Activated CD4-positive, alpha-beta T cell treated with anti-CD3 and anti-CD28 coated beads for 36 hours (primary cell): Measurements from ENCODE around the gene SCAMP2. TPM values are rescaled to one million over a fixed set of nuclear protein-coding genes. Genes with fewer than 3 reads are reported as not detected.
A peak's percentile ranks its signal among the peaks of the same experiment; 100 is the strongest.

Source experiments
- ATAC-seq: fragments of 200-7000 bp; cut with Tn5 transposase; one replicate; pipeline ENCODE4 v1.10.0; 2021; ENCODE audit warnings: mild to moderate bottlenecking, moderate library complexity
- CTCF ChIA-PET: fragments of 350-600 bp; sonication (Branson Sonifier 250); formaldehyde crosslinking; loops from one replicate; lab custom pipeline; 2021; ENCODE audit warnings: antibody characterized with exemption; lab: Charles Lee
- POLR2A ChIA-PET: fragments of 350-600 bp; sonication (Branson Sonifier 250); formaldehyde crosslinking; loops from one replicate; lab custom pipeline; 2021; ENCODE audit warnings: antibody characterized with exemption, inconsistent platforms; lab: Charles Lee
- DNase-seq: peaks from one replicate; pipeline ENCODE4 v3.0.0-alpha.2; 2020
- H3K27ac Mint-ChIP-seq: one replicate; pipeline ENCODE4 v1.8.0; 2021; ENCODE audit warnings: mixed read lengths
- H3K27me3 Mint-ChIP-seq: one replicate; pipeline ENCODE4 v1.8.0; 2021; ENCODE audit warnings: mixed read lengths
- H3K36me3 Mint-ChIP-seq: one replicate; pipeline ENCODE4 v1.8.0; 2021; ENCODE audit warnings: low read depth, mixed read lengths
- H3K4me1 Mint-ChIP-seq: one replicate; pipeline ENCODE4 v1.8.0; 2021; ENCODE audit warnings: mixed read lengths
- H3K4me3 Mint-ChIP-seq: one replicate; pipeline ENCODE4 v1.8.0; 2021; ENCODE audit warnings: mild to moderate bottlenecking, moderate library complexity, mixed read lengths
- H3K9me3 Mint-ChIP-seq: one replicate; pipeline ENCODE4 v1.8.0; 2021; ENCODE audit warnings: low read depth, mixed read lengths
- intact Hi-C, 2 experiments: fragments of 100-400 bp; cut with DNase I in 1 of 2; cut with micrococcal nuclease in 1 of 2; formaldehyde crosslinking; loops; one replicate each; pipeline versions ENCODE4 v1.14.2 to v1.15.1; 2022 to 2024; cut with DNase I, micrococcal nuclease
- total RNA-seq, 2 experiments: library from RNA; stranded (reverse); gene quantifications; one replicate each; pipeline ENCODE4 v1.2.3, GENCODE V29; 2021

The SCAMP2 gene
- total RNA-seq, 2 experiments from 2014 or later = 61.6 to 83.4 TPM

GRCh38 chr15:74850393-74850792, 22.8 kb downstream of the SCAMP2 start:
- Mint-ChIP-seq H3K27ac (no peak overlapping the region), H3K4me3 (no peak overlapping the region), H3K9me3 (no peaks in the 10 kb centered on the region), H3K36me3 (peaks cover 22% of the 10 kb centered on the region), H3K27me3 (no peaks in the 10 kb centered on the region), H3K4me1 (peaks cover 8% of the 10 kb centered on the region)
- ChIA-PET CTCF (interaction anchor here (1.0 kb wide), 1 partner anchor 9 kb away, joined by 4 read pairs; no protein-coding TSS in a partner anchor), POLR2A (no interaction called here)
- DNase-seq (no peak), ATAC-seq (no peak)
- intact Hi-C loops = no loop called here

- intact Hi-C loops = no loop called here
- Mint-ChIP-seq H3K9me3 (no peaks in the 10 kb centered on the region), H3K4me1 (peaks cover 29% of the 10 kb centered on the region), H3K4me3 (no peak overlapping the region), H3K36me3 (peaks cover 22% of the 10 kb centered on the region), H3K27ac (peak overlapping the region; percentile 26), H3K27me3 (no peaks in the 10 kb centered on the region)
- ATAC-seq (no peak), DNase-seq (no peak)
- ChIA-PET CTCF (interaction anchor here (0.6 to 2.0 kb wide), 7 partner anchors 22 to 226 kb away, joined by 3 to 7 read pairs (median 3); no protein-coding TSS in a partner anchor), POLR2A (interaction anchor here (0.6 kb wide), 1 partner anchor 225 kb away, joined by 4 read pairs; no protein-coding TSS in a partner anchor)
These were observed 25.7 kb downstream of the SCAMP2 start for GRCh38 chr15:74847432-74847831.

- ATAC-seq (peak; percentile 9), DNase-seq (peak; percentile 41)
- Mint-ChIP-seq H3K36me3 (peaks cover 21% of the 10 kb centered on the region), H3K27me3 (no peaks in the 10 kb centered on the region), H3K4me1 (peaks cover 45% of the 10 kb centered on the region), H3K9me3 (no peaks in the 10 kb centered on the region), H3K27ac (peak overlapping the region; percentile 96), H3K4me3 (peak overlapping the region; percentile 90)
- ChIA-PET POLR2A (no interaction called here), CTCF (interaction anchor here (0.7 to 2.0 kb wide), 4 partner anchors 13 to 213 kb away, joined by 3 to 7 read pairs (median 3); no protein-coding TSS in a partner anchor)
- intact Hi-C loops = loop anchor here in 1 of 2 experiments (2.0 kb wide), 1 partner anchor 65 kb away; no protein-coding TSS in a partner anchor
These were observed 27.6 kb downstream of the SCAMP2 start for GRCh38 chr15:74845581-74845980.

GRCh38 chr15:74845208-74845568, 28.0 kb downstream of the SCAMP2 start:
- peak overlapping the region; percentile 96 for H3K27ac Mint-ChIP-seq

GRCh38 chr15:74844319-74845207, 28.6 kb downstream of the SCAMP2 start:
- intact Hi-C loops = loop anchor here (2.0 to 5.0 kb wide), 4 partner anchors 42 to 472 kb away; no protein-coding TSS in a partner anchor
- Mint-ChIP-seq H3K9me3 (no peaks in the 10 kb centered on the region), H3K36me3 (peaks cover 20% of the 10 kb centered on the region), H3K27ac (peak overlapping the region; percentile 96), H3K4me3 (peak overlapping the region; percentile 90), H3K27me3 (no peaks in the 10 kb centered on the region), H3K4me1 (peaks cover 45% of the 10 kb centered on the region)
- POLR2A ChIA-PET = interaction anchor here (0.7 kb wide), 1 partner anchor 304 kb away, joined by 3 read pairs; no protein-coding TSS in a partner anchor
- peak; percentile 4 for ATAC-seq
- CTCF ChIA-PET = interaction anchor here (0.6 to 1.4 kb wide), 13 partner anchors 8 to 357 kb away, joined by 3 to 5 read pairs (median 3); partner anchors contain the start of gene C15orf39
- DNase-seq = no peak

More at GRCh38 chr15:74845208-74845568, 28.0 kb downstream of the SCAMP2 start:
- intact Hi-C loops = loop anchor here in 1 of 2 experiments (2.0 kb wide), 1 partner anchor 64 kb away; no protein-coding TSS in a partner anchor
- Mint-ChIP-seq H3K4me1 (peaks cover 45% of the 10 kb centered on the region), H3K4me3 (peak overlapping the region; percentile 90), H3K36me3 (peaks cover 21% of the 10 kb centered on the region), H3K27me3 (no peaks in the 10 kb centered on the region), H3K9me3 (no peaks in the 10 kb centered on the region)
- POLR2A ChIA-PET = interaction anchor here (0.7 kb wide), 1 partner anchor 305 kb away, joined by 3 read pairs; no protein-coding TSS in a partner anchor
- DNase-seq (peak; percentile 80), ATAC-seq (peak; percentile 69)
- CTCF ChIA-PET = interaction anchor here (0.7 to 1.4 kb wide), 11 partner anchors 13 to 356 kb away, joined by 3 to 5 read pairs (median 3); partner anchors contain the start of gene C15orf39

- H3K27me3 Mint-ChIP-seq = no peaks in the 10 kb centered on the region
- CTCF ChIA-PET = interaction anchor here (0.6 to 1.5 kb wide), 6 partner anchors 26 to 209 kb away, joined by 3 to 6 read pairs (median 4); partner anchors contain the start of gene SCAMP5
- peaks cover 20% of the 10 kb centered on the region for H3K36me3 Mint-ChIP-seq
- no peaks in the 10 kb centered on the region for H3K9me3 Mint-ChIP-seq
- peak overlapping the region; percentile 90 for H3K4me3 Mint-ChIP-seq
- peaks cover 45% of the 10 kb centered on the region for H3K4me1 Mint-ChIP-seq
- peak overlapping the region; percentile 90 for H3K27ac Mint-ChIP-seq
- intact Hi-C loops = loop anchor here (1.0 to 5.0 kb wide), 19 partner anchors 26 to 607 kb away; partner anchors contain the start of genes COX5A (in 2 of the 2), CLK3 (in 1 of the 2), EDC3 (in 1 of the 2) and FAM219B (in 1 of the 2)
- POLR2A ChIA-PET = no interaction called here
- DNase-seq (no peak), ATAC-seq (no peak)
These were observed 29.3 kb downstream of the SCAMP2 start for GRCh38 chr15:74843891-74844299.

- Mint-ChIP-seq H3K27me3 (no peaks in the 10 kb centered on the region), H3K27ac (peak overlapping the region; percentile 90), H3K4me3 (peak overlapping the region; percentile 90), H3K36me3 (peaks cover 22% of the 10 kb centered on the region), H3K9me3 (no peaks in the 10 kb centered on the region), H3K4me1 (peaks cover 45% of the 10 kb centered on the region)
- intact Hi-C loops = loop anchor here (1.0 to 5.0 kb wide), 19 partner anchors 27 to 607 kb away; partner anchors contain the start of genes COX5A (in 2 of the 2), CLK3 (in 1 of the 2), EDC3 (in 1 of the 2) and FAM219B (in 1 of the 2)
- CTCF ChIA-PET = interaction anchor here (0.6 to 2.3 kb wide), 9 partner anchors 27 to 152 kb away, joined by 3 to 15 read pairs (median 5); partner anchors contain the start of gene SCAMP5
- POLR2A ChIA-PET = no interaction called here
- DNase-seq (no peak), ATAC-seq (no peak)
These were observed 29.7 kb downstream of the SCAMP2 start for GRCh38 chr15:74843445-74843828.

GRCh38 chr15:74842581-74843444, 30.4 kb downstream of the SCAMP2 start, which contains the start of gene ULK3:
Gene ULK3, minus strand, starts transcription at chr15:74843156. Its CDS starts 51 bp downstream, at chr15:74843105.
- H3K9me3 Mint-ChIP-seq = no peaks in the 10 kb centered on the region
- peak; percentile 97 for DNase-seq
- POLR2A ChIA-PET = no interaction called here
- intact Hi-C loops = loop anchor here (1.0 to 5.0 kb wide), 20 partner anchors 27 to 608 kb away; partner anchors contain the start of genes COX5A (in 2 of the 2), CLK3 (in 1 of the 2), EDC3 (in 1 of the 2) and FAM219B (in 1 of the 2)
- H3K27ac Mint-ChIP-seq = peak within 1 kb of the TSS; percentile 90
- H3K4me1 Mint-ChIP-seq = peaks cover 45% of the 10 kb centered on the region
- peak; percentile 85 for ATAC-seq
- H3K4me3 Mint-ChIP-seq = peak within 1 kb of the TSS; percentile 90
- H3K36me3 Mint-ChIP-seq = peaks cover 22% of the 10 kb centered on the region
- no peaks in the 10 kb centered on the region for H3K27me3 Mint-ChIP-seq
- CTCF ChIA-PET = interaction anchor here (0.7 to 2.3 kb wide), 9 partner anchors 27 to 152 kb away, joined by 3 to 15 read pairs (median 5); partner anchors contain the start of gene SCAMP5

- peak overlapping the region; percentile 84 for H3K27ac Mint-ChIP-seq
- intact Hi-C loops = loop anchor here (1.0 to 5.0 kb wide), 9 partner anchors 40 to 609 kb away; partner anchors contain the start of genes COX5A (in 1 of the 2) and SIN3A (in 1 of the 2)
- H3K4me3 Mint-ChIP-seq = peak overlapping the region; percentile 90
These were observed 31.2 kb downstream of the SCAMP2 start for GRCh38 chr15:74841891-74842373.

More at GRCh38 chr15:74841891-74842373, 31.2 kb downstream of the SCAMP2 start:
- POLR2A ChIA-PET = no interaction called here
- CTCF ChIA-PET = interaction anchor here (0.7 to 2.3 kb wide), 7 partner anchors 28 to 146 kb away, joined by 3 to 15 read pairs (median 4); partner anchors contain the start of gene EDC3
- DNase-seq (no peak), ATAC-seq (no peak)
- Mint-ChIP-seq H3K27me3 (no peaks in the 10 kb centered on the region), H3K36me3 (peaks cover 21% of the 10 kb centered on the region), H3K9me3 (no peaks in the 10 kb centered on the region), H3K4me1 (peaks cover 45% of the 10 kb centered on the region)
